GM18508 (cell line): ENCODE measurements around the gene A2ML1.
"Not testable (repeated sequence)": the region's sequence is repeated elsewhere in the genome, so short reads cannot be mapped to it uniquely, and the experiment has no call there.

ENCODE experiments used
- ATAC-seq: cut with Tn5 transposase; IDR thresholded peaks from one replicate; pipeline ENCODE4 v1.9.1; 2021; ENCODE audit warnings: moderate number of reproducible peaks; ENCODE audit not compliant: insufficient read depth, unreplicated experiment

A2ML1 gene

GRCh38 chr12:8903646-8904045 is 81.2 kb downstream of the A2ML1 start:
- no peak for ATAC-seq

GRCh38 chr12:8904665-8905064 is 82.2 kb downstream of the A2ML1 start:
- no peak for ATAC-seq

- ATAC-seq, result no peak
Measured at GRCh38 chr12:8905546-8905945, 83.1 kb downstream of the A2ML1 start.

- no peak for ATAC-seq
Measured at GRCh38 chr12:8906266-8907180, 84.1 kb downstream of the A2ML1 start.

- no peak for ATAC-seq
Measured at GRCh38 chr12:8907513-8907912, 85.1 kb downstream of the A2ML1 start.

GRCh38 chr12:8909752-8910151 is 87.3 kb downstream of the A2ML1 start:
- no peak for ATAC-seq

GRCh38 chr12:8911606-8912268 is 89.3 kb downstream of the A2ML1 start:
- no peak for ATAC-seq

GRCh38 chr12:8912914-8913313 is 90.5 kb downstream of the A2ML1 start:
- no peak for ATAC-seq

GRCh38 chr12:8913702-8914032 is 91.2 kb downstream of the A2ML1 start:
- ATAC-seq, result no peak

- ATAC-seq, result not testable (repeated sequence)
Measured at GRCh38 chr12:8914033-8914715, 91.8 kb downstream of the A2ML1 start, which contains the start of gene PHC1. TSS of gene PHC1 (plus strand) at chr12:8914509. CDS start at chr12:8917678, 3,169 bp downstream.

- ATAC-seq, result no peak
Measured at GRCh38 chr12:8914716-8915526, 92.5 kb downstream of the A2ML1 start.

GRCh38 chr12:8916154-8916553 is 93.7 kb downstream of the A2ML1 start:
- no peak for ATAC-seq

GRCh38 chr12:8917031-8917430 is 94.6 kb downstream of the A2ML1 start:
- ATAC-seq, result no peak

GRCh38 chr12:8917751-8918150 is 95.3 kb downstream of the A2ML1 start:
- no peak for ATAC-seq

- not testable (repeated sequence) for ATAC-seq
Measured at GRCh38 chr12:8919643-8920042, 97.2 kb downstream of the A2ML1 start.

- no peak for ATAC-seq
Measured at GRCh38 chr12:8922544-8922943, 100.1 kb downstream of the A2ML1 start.
